GM12864 (cell line): ENCODE measurements around the gene F13A1.
A peak's percentile ranks its signal among the peaks of the same experiment; 100 is the strongest.

Experiments
- DNase-seq: peaks from one replicate; pipeline ENCODE4 v3.0.0-alpha.2; 2011; ENCODE audit warnings: low read depth
- H3K4me3 ChIP-seq: 2 replicates; pipeline ENCODE4 v1.5.1; 2011; ENCODE audit warnings: mild to moderate bottlenecking, low read depth, low read length, control low read depth
- TF ChIP-seq, protein P1 (sequence below): IDR thresholded peaks from 2 replicates; pipeline ENCODE4 v1.5.1; 2011; ENCODE audit warnings: low read depth, mild to moderate bottlenecking, moderate library complexity, low read length, control low read depth, inconsistent platforms; ENCODE audit errors: missing control alignments

Gene F13A1

GRCh38 chr6:6333501-6333900 lies 13.0 kb upstream of the F13A1 start:
- DNase-seq: no peak
- TF ChIP-seq, protein P1, sequence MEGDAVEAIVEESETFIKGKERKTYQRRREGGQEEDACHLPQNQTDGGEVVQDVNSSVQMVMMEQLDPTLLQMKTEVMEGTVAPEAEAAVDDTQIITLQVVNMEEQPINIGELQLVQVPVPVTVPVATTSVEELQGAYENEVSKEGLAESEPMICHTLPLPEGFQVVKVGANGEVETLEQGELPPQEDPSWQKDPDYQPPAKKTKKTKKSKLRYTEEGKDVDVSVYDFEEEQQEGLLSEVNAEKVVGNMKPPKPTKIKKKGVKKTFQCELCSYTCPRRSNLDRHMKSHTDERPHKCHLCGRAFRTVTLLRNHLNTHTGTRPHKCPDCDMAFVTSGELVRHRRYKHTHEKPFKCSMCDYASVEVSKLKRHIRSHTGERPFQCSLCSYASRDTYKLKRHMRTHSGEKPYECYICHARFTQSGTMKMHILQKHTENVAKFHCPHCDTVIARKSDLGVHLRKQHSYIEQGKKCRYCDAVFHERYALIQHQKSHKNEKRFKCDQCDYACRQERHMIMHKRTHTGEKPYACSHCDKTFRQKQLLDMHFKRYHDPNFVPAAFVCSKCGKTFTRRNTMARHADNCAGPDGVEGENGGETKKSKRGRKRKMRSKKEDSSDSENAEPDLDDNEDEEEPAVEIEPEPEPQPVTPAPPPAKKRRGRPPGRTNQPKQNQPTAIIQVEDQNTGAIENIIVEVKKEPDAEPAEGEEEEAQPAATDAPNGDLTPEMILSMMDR: no peak
- no peak overlapping the region for H3K4me3 ChIP-seq

GRCh38 chr6:6332811-6333244 lies 12.4 kb upstream of the F13A1 start:
- no peak overlapping the region for H3K4me3 ChIP-seq
- peak; percentile 38 for DNase-seq
- TF ChIP-seq, protein P1: no peak

DNA sequence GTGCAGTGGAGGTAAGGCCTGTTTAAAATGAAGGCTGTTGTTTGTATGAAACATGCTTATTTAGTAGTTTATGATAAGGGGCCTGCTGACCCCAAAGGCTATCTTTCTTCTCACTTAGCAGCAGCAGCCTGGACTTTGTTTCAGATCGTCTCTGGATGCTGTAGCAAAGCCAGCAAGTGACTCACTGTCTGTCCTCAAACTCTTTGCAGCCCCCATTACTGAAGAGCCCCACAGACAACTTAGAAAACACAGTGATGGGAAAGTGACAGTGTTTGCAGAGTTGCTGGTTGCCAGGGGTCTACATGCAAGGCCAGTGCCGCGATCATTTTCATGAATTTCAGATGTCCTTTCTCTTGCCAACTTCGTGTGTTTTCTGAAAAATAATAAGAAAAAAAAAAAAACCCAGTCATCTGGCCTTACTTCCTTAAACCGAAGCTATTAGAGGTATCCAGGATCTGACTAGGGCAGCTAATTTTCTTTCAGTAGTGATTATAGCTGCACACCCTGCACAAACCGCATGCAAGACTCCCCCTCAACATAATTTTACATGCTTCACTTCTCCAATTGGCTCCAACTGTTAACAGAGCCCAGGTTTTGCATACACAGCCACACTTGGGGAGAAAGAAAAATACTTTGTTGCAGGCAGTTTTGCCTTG lies 11.6 kb upstream of the F13A1 start:
- DNase-seq: peak; percentile 84
- no peak overlapping the region; the same call in 1 of the 2 replicates for H3K4me3 ChIP-seq
- TF ChIP-seq, protein P1: no peak

GRCh38 chr6:6331393-6331792 lies 10.9 kb upstream of the F13A1 start:
- TF ChIP-seq, protein P1: no peak
- H3K4me3 ChIP-seq: no peak overlapping the region; the same call in 1 of the 2 replicates
- DNase-seq: peak; percentile 78

DNA sequence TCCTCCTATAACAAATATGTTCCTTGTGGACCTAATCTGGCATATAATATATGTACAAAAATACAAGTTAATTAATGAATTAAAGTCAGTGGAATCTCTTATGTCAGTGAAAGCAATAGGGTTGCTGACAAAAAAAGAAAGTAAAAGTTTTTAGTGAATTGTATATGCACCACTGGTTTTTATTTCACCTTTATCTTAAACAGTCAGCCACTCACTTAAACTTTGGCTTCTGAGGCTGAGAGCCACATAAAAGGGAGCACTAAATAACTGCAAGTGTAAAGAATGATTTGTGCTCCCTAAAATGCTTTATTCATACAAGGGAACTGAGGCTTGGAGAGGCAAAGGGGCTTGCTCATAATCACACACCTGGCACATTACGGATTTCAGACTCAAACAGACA lies 9.9 kb upstream of the F13A1 start:
- H3K4me3 ChIP-seq: no peak overlapping the region
- TF ChIP-seq, protein P1: no peak
- no peak for DNase-seq

- TF ChIP-seq, protein P1: no peak
- no peak for DNase-seq
- H3K4me3 ChIP-seq: no peak overlapping the region
Measured at GRCh38 chr6:6328451-6328850, 8.0 kb upstream of the F13A1 start.

- H3K4me3 ChIP-seq: no peak overlapping the region
- TF ChIP-seq, protein P1: no peak
- DNase-seq: no peak
Measured at GRCh38 chr6:6323352-6323751, 2.9 kb upstream of the F13A1 start.
